Measurements from ENCODE around the gene HMCN2.
"Not testable (repeated sequence)": the region's sequence is repeated elsewhere in the genome, so short reads cannot be mapped to it uniquely, and the experiment has no call there.

Gene HMCN2

DNA sequence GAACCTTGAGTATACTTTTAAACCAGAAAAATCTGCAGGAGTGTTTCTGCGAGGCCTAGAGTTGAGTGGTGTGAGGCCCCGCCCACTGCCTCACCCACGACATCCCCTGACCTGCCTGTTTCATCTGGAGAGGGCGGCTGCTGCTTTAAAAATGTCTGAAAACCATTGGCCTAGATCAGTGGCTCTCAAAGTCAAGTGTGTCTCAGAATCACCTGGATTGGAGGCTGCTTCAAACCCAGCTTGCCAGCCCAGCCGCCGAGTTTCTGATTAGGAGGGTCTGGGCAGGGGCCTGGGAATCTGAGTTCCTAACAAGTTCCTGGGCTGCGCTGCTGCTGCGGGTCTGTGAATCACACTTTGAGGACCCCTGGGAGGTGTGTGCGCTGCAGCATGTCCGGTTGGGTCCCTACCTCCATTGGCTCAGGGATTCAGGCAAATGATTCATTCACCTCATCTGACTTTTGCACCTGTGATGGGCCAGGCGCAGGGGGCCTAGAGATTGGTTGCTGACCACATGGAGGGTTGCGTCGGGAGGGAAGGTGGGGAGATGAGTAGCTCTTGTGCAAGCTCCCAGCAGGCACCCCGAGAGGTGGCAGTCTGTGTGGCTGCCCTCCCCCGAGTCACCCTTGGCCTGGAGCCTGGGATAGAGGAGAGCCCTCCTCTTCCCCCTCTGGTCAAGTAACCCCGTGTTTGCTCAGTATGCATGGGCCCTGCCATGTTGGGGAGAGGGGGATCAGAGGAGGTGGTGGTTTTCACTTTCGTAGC is 27.6 kb upstream of the HMCN2 start:
- DNase-seq (ENCODE audit: insufficient read length, low spot score) = no peak

DNA sequence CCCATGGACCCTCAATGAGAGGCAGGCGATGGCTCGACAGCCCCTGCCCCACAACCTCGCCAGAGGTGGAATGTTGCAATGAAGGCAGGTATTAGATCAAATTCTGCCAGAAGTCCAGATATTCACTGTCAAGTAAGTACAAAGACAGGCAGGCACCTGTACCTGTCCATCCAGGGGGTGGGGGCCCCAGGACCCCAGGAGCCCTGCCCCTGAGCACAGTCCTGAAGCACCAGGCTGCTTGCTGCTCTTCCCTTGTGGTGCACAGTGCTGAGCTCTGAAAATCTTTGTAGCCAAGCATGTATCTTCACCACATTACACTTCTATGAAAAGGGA is 26.2 kb upstream of the HMCN2 start:
- DNase-seq (ENCODE audit: insufficient read length, low spot score) = no peak
- FAIRE-seq = no peak

More for the DNA sequence above, 27.6 kb upstream of the HMCN2 start:
- no peak for FAIRE-seq

DNA sequence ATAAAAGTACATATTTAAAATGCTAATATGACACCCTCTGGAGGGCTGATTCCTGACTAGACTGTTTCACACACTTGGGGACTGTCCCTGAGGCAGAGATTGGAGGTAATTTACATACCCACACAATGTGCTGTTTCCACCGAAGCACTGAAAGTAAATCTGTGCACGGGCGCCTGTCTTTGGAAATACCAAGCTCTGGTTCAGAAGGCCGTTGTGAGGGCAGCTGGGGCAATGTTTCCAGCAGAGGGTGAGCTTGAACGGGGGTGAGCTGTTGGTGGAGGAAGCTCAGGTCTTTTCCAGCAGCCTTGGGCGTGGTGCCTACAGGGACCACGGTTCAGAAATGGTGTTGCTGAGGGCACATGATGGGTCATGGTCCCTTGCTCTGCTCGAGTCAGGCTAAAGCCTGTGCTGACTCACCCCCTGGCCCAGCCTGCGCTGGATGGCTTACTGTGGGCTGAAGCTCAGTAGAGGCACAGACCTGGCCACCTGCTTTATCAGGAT is 25.8 kb upstream of the HMCN2 start:
- DNase-seq (ENCODE audit: insufficient read length, low spot score) (peak; percentile 35), FAIRE-seq (peak; percentile 76)

DNA sequence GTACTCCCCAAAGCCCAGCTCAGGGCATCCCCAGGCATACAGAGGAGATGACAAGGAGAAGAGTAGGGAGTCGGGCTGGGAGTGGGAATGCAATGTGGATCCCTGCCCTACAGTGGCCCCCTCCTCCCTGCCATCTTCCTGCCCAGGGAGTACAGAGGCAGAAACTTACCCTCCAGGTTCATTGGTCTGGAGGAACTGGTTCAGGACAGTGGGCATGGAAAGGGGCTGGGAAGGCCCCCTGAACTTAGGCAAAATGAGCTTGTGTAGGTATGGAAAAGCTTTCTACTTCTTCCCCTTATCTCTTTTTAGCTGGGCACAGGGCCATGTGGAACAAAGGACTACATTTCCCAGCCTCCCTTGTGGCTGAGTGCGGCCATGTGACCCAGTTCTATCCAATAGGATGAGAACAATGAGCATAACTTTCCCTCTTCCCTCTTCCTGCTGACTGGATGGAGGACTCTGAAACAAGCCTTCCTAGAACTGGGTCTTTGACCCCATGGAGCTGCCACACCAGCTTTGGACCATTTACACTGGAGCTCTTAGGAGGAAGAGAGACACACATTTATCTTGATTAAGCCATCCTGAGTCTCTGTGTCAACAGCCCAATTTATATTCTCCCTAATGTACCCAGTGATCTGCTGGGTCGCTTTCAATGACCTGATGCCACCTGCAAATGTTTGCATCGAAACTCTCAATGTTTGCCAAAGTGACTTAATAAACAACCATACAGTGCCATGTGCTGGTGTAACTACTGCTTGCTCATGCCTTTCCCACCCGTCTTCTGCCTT is 25.0 kb upstream of the HMCN2 start:
- peak; percentile 61 for FAIRE-seq
- DNase-seq (ENCODE audit: insufficient read length, low spot score) = no peak

DNA sequence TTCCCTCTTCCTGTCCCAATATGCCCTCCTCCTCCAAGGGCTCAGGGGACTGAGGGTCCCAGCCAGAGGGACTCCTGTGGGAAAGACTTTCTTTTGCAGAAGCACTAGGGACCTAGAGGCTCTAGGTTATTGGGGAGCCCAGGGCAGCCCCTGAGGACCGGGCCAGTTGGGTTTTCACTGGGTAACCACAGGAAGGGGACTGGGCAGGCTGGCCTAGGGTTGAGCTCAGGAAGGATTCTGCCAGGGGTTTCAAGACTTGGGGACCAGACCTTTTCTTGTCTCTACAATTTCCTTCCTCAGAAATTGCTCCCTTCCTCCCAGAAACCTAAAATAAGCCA is 24.4 kb upstream of the HMCN2 start:
- DNase-seq (ENCODE audit: insufficient read length, low spot score) (no peak), FAIRE-seq (no peak)

DNA sequence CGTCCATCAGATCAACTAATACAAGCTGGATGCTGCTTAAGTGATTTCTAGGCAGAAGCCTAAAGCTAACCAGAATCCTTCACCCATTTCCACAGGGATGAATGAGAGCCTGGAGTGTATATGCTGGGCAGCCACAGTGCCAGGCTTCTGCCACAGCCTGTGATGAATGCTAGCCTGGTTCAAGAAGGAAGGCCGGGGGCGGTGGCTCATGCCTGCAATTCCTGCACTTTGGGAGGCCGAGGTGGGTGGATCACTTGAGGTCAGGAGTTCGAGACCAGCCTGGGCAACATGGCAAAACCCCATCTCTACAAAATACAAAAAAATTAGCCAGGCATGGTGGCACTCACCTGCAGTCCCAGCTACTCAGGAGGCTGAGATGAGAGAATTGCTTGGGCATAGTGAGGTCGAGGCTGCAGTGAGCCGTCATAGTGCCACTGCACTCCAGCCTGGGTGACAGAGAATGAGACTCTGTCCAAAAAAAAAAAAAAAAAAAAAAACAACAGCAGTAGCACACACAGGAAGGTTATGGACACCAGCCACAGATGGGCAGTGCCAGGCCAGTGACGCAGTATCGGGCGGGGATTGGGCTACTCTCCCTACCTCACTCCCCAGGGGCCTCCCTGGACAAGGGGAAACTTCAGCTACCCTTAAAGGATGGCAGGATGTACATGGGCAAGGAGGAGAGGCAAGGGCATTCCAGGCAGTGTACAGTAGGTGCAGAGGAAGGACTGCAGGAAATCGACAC is 23.1 kb upstream of the HMCN2 start:
- FAIRE-seq = no peak

DNA sequence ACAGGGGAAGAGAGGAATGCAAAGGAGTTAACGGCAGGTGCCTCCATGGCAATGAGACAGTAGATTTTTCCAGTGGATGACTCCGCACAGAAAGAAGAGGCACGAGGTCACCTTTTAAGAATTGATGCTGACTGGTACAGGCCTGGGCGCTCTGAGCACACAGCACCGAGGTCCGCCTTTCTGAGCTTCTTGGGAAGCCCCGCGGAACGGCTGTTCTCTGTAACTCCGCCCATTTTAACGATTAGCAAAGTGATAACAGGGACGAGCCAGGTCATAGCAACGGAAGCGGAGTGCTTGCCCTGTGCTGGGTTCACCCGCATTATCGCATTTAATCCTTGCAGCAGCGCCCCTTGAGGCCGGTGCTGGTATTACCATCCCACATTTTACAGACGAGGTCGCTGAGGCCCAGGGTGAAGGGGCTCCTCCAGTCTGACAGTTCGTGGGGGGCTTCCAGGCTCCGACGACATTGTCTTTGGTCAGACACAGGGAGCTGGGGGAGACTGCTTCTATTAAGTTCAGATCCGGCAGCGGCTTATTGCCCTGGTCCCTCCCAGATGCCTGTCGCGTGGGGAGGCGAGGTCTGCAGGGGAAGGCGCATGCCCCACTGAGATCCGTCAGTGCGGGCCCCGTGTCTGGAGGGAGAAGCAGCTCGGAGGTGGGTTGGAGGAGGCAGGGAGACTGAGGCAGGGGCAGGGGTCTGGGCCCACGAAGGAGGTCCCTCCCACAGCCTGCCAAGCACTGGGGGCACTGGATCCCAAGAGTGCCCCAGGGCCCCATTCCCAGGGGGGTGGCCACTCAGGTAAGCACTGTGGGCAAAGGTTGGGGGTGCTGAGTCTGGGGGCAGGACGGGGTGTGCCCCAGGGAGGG is 22.3 kb upstream of the HMCN2 start:
- peak; percentile 83 for FAIRE-seq
- peak; percentile 79 for DNase-seq (ENCODE audit: insufficient read length, low spot score)

More for the DNA sequence above, 23.1 kb upstream of the HMCN2 start:
- DNase-seq (ENCODE audit: insufficient read length, low spot score) = no peak

DNA sequence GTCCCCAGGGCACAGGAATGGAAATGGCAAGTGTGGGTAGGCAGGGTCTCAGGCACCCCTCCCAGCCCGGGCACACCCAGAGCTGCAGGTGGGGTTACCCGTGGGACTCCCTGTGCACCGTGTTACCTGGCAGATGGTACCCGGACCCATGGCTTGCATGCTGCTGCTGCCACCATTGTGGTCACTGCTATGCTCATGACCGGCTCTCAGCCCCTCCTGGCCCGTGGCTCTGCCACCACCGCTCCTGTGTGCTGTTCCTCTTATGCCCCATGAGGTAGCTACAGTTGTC is 21.7 kb upstream of the HMCN2 start:
- DNase-seq (ENCODE audit: insufficient read length, low spot score) (no peak), FAIRE-seq (no peak)

DNA sequence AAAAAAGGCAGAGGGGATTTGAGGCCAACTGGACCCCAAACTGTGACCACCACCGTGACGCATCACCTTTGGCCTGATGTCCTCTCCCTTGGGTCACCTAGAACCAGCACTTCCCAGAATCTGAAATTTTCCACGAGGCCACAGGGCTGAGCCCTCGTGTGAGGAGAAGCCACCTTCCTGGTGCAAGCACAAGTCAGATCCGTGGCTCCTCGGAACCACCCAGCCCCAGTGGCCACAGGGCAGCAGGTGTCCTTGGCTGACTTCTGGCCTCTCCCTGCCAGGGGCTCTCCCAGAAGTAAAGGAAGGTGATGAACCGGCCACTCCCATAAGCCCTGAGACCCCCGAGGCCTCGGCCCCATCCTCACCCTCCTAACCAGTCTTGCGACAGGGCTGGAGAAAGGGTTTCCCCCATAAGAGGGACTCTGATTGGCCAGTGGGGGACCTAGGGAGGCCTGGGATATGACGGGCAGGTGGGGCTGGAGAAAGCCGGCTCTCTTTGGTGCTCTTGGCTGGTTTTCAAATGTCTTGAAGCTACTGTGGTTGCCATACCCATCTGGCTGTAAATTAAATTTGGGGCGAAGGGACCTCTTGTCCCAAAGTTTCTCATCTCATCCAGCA is 20.9 kb upstream of the HMCN2 start:
- DNase-seq (ENCODE audit: insufficient read length, low spot score) (no peak), FAIRE-seq (no peak)

DNA sequence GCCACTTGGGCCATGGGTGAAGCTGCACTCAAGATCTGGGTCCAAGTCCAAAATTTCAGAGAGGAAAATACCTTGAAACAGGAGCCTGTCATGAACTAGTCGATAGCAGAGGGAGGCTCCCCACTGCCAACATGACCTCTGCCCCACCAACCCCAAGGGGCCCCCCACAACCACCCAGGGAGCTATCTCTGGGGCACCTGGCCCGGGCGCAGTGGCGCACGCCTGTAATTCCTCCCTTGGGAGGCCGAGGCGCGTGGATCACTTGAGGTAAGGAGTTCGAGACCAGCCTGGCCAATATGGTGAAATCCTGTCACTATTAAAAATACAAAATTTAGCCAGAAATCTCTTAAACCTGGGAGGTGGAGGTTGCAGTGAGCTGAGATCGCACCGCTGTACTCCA is 20.1 kb upstream of the HMCN2 start:
- FAIRE-seq = no peak
- no peak for DNase-seq (ENCODE audit: insufficient read length, low spot score)

DNA sequence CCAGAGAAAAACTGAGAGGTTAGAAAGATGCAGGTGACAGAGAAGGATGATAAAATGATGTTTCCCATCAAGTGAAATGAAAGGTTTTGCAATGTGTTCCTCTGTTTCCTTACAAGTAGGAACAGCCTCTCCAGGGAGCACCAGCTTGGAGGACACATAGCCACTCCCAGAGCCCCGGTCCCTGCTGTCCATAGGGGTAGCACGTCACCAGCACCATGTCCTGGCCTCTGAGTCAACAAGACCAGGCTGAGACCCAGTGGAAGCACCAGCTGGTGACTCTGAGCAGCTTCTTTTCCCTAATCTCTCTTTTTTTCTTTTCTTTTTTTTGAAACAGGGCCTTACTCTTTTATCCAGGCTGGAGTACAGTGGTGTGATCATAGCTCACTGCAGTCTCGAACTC is 19.4 kb upstream of the HMCN2 start:
- FAIRE-seq (no peak), DNase-seq (ENCODE audit: insufficient read length, low spot score) (no peak)

DNA sequence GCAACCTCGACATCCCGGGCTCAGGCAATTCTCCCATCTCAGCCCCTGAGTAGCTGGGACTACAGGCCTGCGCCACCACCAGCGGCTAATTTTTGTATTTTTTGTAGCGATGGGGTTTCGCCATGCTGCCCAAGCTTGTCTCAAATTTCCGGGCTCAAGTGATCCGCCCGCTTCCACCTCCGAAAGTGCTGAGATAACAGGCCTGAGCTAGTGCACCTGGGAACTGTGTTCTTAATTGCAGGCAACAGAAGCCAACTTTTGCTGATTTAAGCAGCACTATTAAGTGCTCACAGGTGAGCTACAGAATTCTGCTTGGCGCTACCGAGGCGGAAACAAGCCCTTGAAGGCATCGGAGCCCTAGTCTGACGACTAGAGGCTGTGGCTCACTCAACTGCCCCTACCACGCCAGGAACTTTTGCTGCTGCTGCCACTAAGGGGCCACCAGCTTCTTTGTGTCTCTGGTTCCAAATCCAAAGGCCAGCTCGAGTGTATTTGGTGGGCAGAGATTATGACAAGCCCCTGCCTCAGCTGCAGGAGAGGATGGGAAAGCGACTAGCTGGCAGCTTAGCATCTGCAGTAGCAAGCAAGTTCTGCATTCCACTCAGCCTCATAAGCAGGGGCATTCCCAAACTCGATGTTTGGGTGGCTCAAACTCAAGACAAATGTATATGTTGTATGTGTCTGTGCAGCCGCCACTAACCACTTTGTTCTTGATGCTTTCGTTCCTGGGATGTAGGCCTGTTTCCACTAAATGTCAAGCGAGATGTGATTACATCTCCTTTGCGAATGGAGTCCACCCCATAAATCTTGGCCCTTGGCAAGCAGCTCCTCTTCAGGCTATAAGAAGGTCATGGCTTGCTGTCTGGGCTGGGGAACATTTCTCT is 10.6 kb upstream of the HMCN2 start:
- FAIRE-seq (no peak), DNase-seq (ENCODE audit: insufficient read length, low spot score) (no peak)

DNA sequence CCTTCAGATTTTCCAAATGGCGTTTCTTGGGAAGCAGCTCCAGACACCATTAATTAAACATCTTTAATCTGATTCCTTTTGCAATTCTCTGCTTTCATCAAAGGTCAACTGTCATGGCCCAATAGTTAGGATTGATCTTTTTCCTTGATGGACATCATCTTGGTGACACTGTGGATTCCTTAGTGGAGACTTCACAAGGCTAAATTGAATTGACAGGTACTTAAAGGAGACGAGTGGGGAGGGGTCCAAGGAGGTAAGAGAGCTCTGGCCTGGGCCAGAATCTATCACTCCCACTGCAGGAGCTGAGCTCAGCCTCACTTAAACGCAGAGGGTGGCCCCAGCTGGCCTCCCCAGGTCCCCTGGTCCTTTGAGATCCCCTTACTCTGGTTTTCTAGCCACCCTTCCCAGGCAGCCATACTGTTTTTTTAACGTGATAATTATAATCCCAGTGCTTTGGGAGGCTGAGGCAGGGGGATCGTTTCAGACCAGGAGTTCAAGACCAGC is 9.9 kb upstream of the HMCN2 start:
- FAIRE-seq = no peak
- DNase-seq (ENCODE audit: insufficient read length, low spot score) = no peak

DNA sequence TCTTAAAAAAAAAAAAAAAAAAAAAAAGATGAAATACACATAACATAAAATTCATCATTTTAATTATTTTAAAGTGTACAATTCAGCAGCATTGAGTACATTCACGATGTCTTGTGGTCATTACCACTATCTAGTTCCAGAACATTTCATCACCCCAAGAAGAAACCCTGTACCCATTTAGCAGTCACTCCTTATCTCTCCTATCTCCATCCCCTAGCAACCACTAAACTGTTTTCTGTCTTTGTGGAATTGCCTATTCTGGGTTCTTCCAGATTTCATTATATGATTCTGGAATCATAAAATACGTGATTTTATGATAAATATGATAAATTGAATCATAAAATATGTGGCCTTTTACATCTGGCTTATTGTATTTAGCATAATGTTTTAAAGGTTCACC is 8.9 kb upstream of the HMCN2 start:
- FAIRE-seq (no peak), DNase-seq (ENCODE audit: insufficient read length, low spot score) (no peak)

DNA sequence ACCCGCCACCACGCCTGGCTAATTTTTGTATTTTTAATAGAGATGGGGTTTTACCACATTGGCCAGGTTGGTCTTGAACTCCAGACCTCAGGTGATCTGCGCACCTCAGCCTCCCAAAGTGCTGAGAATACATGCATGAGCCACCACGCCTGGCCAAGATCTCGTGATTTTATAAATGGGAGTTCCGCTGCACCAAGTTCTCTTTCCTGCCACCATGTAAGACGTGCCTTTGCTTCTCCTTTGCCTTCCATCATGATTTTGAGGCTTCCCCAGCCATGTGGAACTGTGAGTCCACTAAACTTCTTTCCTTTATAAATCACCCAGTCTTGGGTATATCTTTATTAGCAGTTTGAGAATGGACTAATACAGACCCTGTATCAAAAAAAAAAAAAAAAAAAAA is 7.4 kb upstream of the HMCN2 start:
- not testable (repeated sequence) for DNase-seq (ENCODE audit: insufficient read length, low spot score); FAIRE-seq

DNA sequence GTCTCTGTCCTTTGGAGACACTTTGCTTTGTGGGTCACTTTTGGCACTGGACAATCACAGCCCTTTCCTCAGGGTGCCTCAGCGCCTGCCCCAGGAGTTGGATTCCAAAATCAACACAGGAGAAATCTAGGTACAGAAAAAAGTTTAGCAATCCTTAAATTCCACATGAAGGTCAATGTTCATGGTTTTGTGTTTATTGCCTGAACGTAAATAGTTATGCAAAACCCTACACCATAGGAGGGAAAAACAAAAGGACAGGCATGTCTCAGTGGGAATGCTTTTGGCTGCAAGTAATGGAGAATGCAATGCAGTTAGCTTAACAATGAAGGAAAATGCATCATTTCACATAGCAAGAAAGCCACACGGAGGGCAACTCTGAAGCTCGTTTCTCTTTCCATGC is 6.5 kb upstream of the HMCN2 start:
- no peak for FAIRE-seq
- no peak for DNase-seq (ENCODE audit: insufficient read length, low spot score)

DNA sequence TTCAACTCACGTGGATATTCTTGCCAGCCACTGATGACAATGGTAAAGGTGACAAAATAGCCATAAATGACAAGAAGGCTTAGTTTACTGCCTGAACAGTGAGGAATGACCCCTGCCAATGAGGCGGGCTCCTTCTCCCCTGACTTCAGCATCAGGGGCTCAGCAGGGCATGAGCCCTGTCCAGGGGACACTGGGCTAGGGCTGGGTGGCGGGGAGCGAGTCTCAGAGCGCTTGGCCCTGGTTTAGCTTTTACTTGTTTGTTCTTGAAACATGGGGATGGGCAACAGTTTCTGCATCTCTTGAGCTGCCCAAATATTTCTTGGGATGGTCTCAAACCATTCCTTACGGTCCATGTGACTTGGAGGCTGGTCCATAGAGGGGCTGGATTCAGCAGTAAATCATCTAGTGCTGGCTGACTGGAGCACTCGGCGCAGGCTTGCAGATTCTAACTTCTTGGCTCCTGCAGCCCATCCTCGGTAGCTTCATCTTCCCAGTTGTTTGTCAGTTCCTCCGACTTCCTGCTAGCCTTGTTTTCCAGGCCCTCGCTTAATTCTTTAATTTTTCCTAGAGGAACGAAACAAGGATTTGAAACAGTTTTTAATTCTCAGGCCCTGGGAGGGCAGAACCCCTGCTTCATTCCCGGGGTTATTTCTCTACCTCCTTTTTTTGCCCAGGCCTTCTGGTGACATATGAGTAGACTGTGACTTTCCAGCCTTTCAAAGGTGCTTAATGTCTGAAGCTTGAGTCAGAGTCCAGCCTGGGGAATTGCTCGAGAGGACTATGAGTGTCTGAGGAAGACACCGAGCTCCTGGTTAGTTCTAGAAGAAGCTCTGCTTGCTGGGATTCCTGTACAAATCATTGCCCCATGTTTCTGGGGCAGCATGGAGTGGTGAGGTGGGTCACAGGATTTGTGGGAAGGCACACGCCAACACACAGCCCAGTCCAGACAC is 4.5 kb upstream of the HMCN2 start:
- DNase-seq (ENCODE audit: insufficient read length, low spot score) (no peak), FAIRE-seq (no peak)

DNA sequence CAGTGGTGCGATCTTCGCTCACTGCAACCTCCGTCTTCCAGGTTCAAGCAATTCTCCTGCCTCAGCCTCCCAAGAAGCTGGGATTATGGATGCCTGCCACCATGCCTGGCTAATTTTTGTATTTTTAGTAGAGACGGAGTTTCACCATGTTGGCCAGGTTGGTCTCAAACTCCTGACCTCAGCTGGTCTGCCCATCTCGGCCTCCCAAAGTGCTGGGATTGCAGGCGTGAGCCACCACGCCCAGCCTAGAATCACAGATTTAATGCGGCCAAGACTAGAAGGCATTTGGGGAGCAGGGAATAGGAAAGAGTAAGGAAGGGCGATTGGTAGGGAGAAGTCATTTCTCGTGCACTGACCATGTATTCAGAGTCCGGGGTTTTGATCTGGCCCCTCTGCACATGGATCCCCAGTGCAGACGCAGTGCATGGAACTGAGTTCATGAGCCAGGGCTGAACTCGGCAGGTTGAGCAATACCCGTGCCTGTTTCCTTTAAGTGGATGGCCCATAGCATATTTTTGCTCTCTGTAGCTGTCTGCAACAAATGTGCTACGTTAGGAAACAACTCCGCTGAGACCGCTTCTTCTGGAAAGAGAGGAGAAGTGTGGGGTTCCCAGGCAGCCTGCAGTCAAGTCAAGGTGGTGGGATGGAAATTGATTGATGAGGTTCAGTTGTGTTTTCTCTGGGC is 3.4 kb upstream of the HMCN2 start:
- no peak for DNase-seq (ENCODE audit: insufficient read length, low spot score)

More for the DNA sequence above, 3.4 kb upstream of the HMCN2 start:
- FAIRE-seq = no peak

Data from GM19239 (cell line).